ENCODE measurements around the gene NOTCH2.
A peak's percentile ranks its signal among the peaks of the same experiment; 100 is the strongest.

DNA sequence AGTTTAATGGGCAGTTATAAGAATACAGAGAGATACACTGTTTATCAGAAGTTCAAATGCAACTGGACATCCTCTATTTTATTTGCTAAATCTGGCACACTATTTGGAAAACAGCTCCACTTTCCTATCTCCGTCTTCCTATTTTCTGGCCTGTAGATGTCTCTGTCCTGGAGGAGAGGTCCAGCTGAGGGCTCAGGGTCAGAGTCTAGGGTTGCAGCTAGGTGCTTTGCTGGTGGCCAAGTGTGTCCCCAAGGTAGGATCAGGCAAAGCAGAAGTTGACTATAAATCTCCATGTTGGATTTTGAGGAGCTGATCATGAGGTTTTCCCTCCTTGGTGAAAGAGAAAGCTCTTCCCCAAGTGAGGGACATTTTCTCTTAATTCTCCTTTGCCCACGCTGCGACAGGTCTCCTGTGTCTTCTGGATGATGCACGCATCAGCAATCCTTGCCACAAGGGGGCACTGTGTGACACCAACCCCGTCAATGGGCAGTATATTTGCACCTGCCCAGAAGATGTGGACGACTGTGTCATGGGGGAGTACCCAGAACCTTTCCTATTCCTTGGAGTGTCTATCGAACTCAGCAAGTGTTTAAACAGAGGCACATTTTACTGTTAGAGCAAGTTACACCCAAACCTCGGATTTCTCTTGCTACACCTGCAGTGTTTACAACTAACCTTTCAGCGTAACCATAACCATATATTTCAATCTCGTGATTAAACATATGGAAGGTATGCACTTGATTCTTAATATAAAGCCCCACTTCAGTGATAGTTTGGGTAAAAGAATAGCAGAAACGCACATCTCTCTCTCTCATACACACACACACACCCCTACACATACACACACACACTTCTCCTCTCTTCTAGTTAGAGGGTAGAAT lies 183.3 kb downstream of the NOTCH2 start:
- TF ChIP-seq, protein P1, sequence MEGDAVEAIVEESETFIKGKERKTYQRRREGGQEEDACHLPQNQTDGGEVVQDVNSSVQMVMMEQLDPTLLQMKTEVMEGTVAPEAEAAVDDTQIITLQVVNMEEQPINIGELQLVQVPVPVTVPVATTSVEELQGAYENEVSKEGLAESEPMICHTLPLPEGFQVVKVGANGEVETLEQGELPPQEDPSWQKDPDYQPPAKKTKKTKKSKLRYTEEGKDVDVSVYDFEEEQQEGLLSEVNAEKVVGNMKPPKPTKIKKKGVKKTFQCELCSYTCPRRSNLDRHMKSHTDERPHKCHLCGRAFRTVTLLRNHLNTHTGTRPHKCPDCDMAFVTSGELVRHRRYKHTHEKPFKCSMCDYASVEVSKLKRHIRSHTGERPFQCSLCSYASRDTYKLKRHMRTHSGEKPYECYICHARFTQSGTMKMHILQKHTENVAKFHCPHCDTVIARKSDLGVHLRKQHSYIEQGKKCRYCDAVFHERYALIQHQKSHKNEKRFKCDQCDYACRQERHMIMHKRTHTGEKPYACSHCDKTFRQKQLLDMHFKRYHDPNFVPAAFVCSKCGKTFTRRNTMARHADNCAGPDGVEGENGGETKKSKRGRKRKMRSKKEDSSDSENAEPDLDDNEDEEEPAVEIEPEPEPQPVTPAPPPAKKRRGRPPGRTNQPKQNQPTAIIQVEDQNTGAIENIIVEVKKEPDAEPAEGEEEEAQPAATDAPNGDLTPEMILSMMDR (IDR thresholded peaks at IDR 0.05): peak; percentile 35 to 66 (median 58)
- no peak for TF ChIP-seq POLR2A (IDR thresholded peaks at IDR 0.05)

All from adrenal gland (tissue), 5 donors.